DOHH2 (cell line): ENCODE results near the gene DDX51.

Experiments
- CTCF ChIP-seq: fragments of 200-600 bp; sonication (generic); IDR thresholded peaks from one replicate; pipeline ENCODE4 v1.5.1; 2014; ENCODE audit warnings: antibody characterized with exemption, mild to moderate bottlenecking, low read depth, low read length; ENCODE audit not compliant: poor library complexity, severe bottlenecking
- EZH2phosphoT487 ChIP-seq: fragments of 200-600 bp; sonication (generic); IDR thresholded peaks from 2 replicates; pipeline ENCODE4 v1.6.1; 2017; ENCODE audit warnings: borderline replicate concordance, mild to moderate bottlenecking, antibody characterized with exemption, low read length, moderate library complexity, mixed read lengths

- TF ChIP-seq CTCF (no peak), EZH2phosphoT487 (no peak)
Measured at GRCh38 chr12:132110677-132111076, 33.4 kb downstream of the DDX51 start.
